Panc1 (cell line): Measurements from ENCODE around the gene SMARCB1. TPM values are rescaled to one million over a fixed set of nuclear protein-coding genes. Genes with fewer than 3 reads are reported as not detected.

ENCODE experiments used
- ATAC-seq: fragments of 200-7000 bp; cut with Tn5 transposase; 2 replicates; pipeline ENCODE4 v1.9.1; 2020; ENCODE audit warnings: mild to moderate bottlenecking, moderate library complexity
- BruUV-seq: library from RNA; stranded (reverse); fragments of 400-500 nt; replicated peaks from 2 replicates; lab custom pipeline; 2021; lab: Mats Ljungman, UMichigan
- CTCF ChIA-PET: fragments of 300-600 bp; sonication (Branson Sonifier 250); formaldehyde crosslinking; loops from one replicate; lab custom pipeline; 2022; ENCODE audit warnings: antibody characterized with exemption; lab: Charles Lee
- POLR2A ChIA-PET: fragments of 300-600 bp; sonication (Branson Sonifier 250); formaldehyde crosslinking; loops from one replicate; lab custom pipeline; 2022; ENCODE audit warnings: antibody characterized with exemption; lab: Charles Lee
- DNase-seq: peaks from one replicate; pipeline ENCODE4 v3.0.0-alpha.2; 2010; ENCODE audit warnings: low read depth, low spot score
- H3K27ac ChIP-seq: 2 replicates; pipeline ENCODE4 v1.5.1; 2011; ENCODE audit warnings: mild to moderate bottlenecking, low read length, inconsistent platforms
- H3K27me3 ChIP-seq: fragments of 200-500 bp; sonication (Bioruptor generic); 2 replicates; pipeline ENCODE4 v1.6.0; 2014; ENCODE audit warnings: low read length, inconsistent platforms; ENCODE audit not compliant: control insufficient read depth, insufficient read depth
- H3K36me3 ChIP-seq: fragments of 200-500 bp; sonication (Bioruptor generic); 2 replicates; pipeline ENCODE4 v1.5.1; 2014; ENCODE audit warnings: inconsistent platforms, mild to moderate bottlenecking, low read length, moderate library complexity; ENCODE audit not compliant: control insufficient read depth, insufficient read depth
- H3K4me1 ChIP-seq: 2 replicates; pipeline ENCODE4 v1.5.1; 2011; ENCODE audit warnings: inconsistent platforms, mild to moderate bottlenecking, low read length, moderate library complexity; ENCODE audit not compliant: control insufficient read depth, insufficient read depth
- H3K4me3 ChIP-seq, 2 experiments: 2 replicates each; pipeline ENCODE4 v1.5.1; 2011 to 2012; ENCODE audit warnings: low read depth in 2 of 2, low read length in 2 of 2, mild to moderate bottlenecking in 2 of 2, inconsistent platforms in 1 of 2, moderate library complexity in 1 of 2
- H3K9me3 ChIP-seq: fragments of 200-500 bp; sonication (Bioruptor generic); 2 replicates; pipeline ENCODE4 v1.5.1; 2014; ENCODE audit warnings: low read depth, mild to moderate bottlenecking, inconsistent platforms, low read length, moderate library complexity; ENCODE audit not compliant: control insufficient read depth, insufficient read depth
- POLR2AphosphoS5 ChIP-seq: IDR thresholded peaks from 2 replicates; pipeline ENCODE4 v1.6.1; 2012; ENCODE audit warnings: mild to moderate bottlenecking, low read depth, low read length, moderate library complexity
- SIN3A ChIP-seq: IDR thresholded peaks from 2 replicates; pipeline ENCODE4 v1.6.1; 2012; ENCODE audit warnings: low read depth, mild to moderate bottlenecking, low read length, moderate library complexity, borderline replicate concordance; ENCODE audit not compliant: insufficient read depth
- TCF7L2 ChIP-seq: IDR thresholded peaks from 2 replicates; pipeline ENCODE4 v1.6.1; 2011; ENCODE audit warnings: mild to moderate bottlenecking, low read depth, low read length, inconsistent platforms
- in situ Hi-C: cut with HindIII; loops from 2 replicates; pipeline ENCODE4 v1.10.0; 2016; ENCODE audit warnings: low sequenced_read_pairs, low pct_unique_long_range_greater_than_20kb
- intact Hi-C: fragments of 100-400 bp; cut with micrococcal nuclease; formaldehyde crosslinking; loops from one replicate; pipeline ENCODE4 v1.10.0; 2022; ENCODE audit not compliant: unreplicated experiment
- total RNA-seq: library from RNA; stranded (reverse); gene quantifications from one replicate; pipeline ENCODE4 v1.2.1, GENCODE V29; 2021; ENCODE audit not compliant: unreplicated experiment
- TF ChIP-seq, protein P1 (sequence below): fragments of 450-650 bp; IDR thresholded peaks from 2 replicates; pipeline ENCODE4 v1.5.1; 2017; ENCODE audit warnings: mild to moderate bottlenecking
- TF ChIP-seq, protein P2 (sequence below), 2 experiments: IDR thresholded peaks; 2 replicates each; pipeline ENCODE4 v1.6.1; 2011 to 2012; ENCODE audit warnings: low read depth in 2 of 2, control low read depth in 1 of 2, low read length in 1 of 2, mild to moderate bottlenecking in 1 of 2, moderate library complexity in 1 of 2; ENCODE audit not compliant: insufficient read depth in 1 of 2

The SMARCB1 gene
- total RNA-seq, 1 experiment from 2014 or later: 70.2 TPM

DNA sequence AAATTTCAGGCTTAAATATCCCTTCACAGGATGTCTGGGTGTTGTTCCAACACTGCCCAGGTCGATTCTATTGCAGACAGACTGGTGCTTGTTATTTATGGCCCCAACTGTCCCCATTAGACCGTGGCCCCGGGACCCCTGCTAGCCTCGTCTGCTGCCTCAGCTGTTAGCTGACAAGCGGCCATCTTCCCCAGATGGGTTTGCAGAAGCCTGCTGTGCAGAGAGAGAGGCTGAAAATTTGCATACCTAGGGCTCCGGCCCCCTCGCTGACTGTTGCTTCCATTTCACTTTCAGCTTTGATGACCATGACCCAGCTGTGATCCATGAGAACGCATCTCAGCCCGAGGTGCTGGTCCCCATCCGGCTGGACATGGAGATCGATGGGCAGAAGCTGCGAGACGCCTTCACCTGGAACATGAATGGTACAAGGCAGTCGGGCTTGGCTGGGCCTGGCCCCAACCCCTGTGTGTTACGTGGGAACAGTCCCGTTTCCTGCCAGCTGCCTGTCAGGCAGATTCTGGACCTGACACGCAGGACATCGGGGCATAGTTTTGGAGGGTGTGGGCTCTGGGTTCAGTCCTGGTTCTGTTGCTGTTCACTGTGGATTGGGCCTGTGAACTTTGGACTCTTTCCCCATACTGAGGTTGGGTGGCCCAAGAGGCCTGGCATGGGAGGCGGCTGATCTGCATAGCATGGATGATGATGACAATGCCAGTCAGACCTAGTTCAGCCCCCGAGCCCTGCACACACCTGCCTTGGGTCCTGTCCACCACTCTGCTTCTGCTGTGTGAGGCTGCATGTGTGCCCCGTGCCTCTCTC is 16.4 kb downstream of the SMARCB1 start:
- no peak overlapping the region for H3K4me3 ChIP-seq
- no peaks in the 10 kb centered on the region for H3K9me3 ChIP-seq
- ChIA-PET CTCF (no interaction called here), POLR2A (no interaction called here)
- in situ Hi-C loops (no loop called here), intact Hi-C loops (no loop called here)
- no peak overlapping the region for H3K27ac ChIP-seq
- BruUV-seq: no TSS peak
- H3K4me1 ChIP-seq: no peaks in the 10 kb centered on the region
- H3K36me3 ChIP-seq: peaks cover 8% of the 10 kb centered on the region
- no peak for ATAC-seq
- H3K27me3 ChIP-seq: no peaks in the 10 kb centered on the region
- TF ChIP-seq, protein P1, sequence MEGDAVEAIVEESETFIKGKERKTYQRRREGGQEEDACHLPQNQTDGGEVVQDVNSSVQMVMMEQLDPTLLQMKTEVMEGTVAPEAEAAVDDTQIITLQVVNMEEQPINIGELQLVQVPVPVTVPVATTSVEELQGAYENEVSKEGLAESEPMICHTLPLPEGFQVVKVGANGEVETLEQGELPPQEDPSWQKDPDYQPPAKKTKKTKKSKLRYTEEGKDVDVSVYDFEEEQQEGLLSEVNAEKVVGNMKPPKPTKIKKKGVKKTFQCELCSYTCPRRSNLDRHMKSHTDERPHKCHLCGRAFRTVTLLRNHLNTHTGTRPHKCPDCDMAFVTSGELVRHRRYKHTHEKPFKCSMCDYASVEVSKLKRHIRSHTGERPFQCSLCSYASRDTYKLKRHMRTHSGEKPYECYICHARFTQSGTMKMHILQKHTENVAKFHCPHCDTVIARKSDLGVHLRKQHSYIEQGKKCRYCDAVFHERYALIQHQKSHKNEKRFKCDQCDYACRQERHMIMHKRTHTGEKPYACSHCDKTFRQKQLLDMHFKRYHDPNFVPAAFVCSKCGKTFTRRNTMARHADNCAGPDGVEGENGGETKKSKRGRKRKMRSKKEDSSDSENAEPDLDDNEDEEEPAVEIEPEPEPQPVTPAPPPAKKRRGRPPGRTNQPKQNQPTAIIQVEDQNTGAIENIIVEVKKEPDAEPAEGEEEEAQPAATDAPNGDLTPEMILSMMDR: no peak
- TF ChIP-seq, protein P2, sequence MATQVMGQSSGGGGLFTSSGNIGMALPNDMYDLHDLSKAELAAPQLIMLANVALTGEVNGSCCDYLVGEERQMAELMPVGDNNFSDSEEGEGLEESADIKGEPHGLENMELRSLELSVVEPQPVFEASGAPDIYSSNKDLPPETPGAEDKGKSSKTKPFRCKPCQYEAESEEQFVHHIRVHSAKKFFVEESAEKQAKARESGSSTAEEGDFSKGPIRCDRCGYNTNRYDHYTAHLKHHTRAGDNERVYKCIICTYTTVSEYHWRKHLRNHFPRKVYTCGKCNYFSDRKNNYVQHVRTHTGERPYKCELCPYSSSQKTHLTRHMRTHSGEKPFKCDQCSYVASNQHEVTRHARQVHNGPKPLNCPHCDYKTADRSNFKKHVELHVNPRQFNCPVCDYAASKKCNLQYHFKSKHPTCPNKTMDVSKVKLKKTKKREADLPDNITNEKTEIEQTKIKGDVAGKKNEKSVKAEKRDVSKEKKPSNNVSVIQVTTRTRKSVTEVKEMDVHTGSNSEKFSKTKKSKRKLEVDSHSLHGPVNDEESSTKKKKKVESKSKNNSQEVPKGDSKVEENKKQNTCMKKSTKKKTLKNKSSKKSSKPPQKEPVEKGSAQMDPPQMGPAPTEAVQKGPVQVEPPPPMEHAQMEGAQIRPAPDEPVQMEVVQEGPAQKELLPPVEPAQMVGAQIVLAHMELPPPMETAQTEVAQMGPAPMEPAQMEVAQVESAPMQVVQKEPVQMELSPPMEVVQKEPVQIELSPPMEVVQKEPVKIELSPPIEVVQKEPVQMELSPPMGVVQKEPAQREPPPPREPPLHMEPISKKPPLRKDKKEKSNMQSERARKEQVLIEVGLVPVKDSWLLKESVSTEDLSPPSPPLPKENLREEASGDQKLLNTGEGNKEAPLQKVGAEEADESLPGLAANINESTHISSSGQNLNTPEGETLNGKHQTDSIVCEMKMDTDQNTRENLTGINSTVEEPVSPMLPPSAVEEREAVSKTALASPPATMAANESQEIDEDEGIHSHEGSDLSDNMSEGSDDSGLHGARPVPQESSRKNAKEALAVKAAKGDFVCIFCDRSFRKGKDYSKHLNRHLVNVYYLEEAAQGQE (IDR thresholded peaks at IDR 0.05; ENCODE audit: insufficient read depth in 1 of 2, low read depth in 2 of 2, low read length in 1 of 2): no peak
- TF ChIP-seq TCF7L2 (no peak), POLR2AphosphoS5 (no peak), SIN3A (no peak)
- DNase-seq: no peak

DNA sequence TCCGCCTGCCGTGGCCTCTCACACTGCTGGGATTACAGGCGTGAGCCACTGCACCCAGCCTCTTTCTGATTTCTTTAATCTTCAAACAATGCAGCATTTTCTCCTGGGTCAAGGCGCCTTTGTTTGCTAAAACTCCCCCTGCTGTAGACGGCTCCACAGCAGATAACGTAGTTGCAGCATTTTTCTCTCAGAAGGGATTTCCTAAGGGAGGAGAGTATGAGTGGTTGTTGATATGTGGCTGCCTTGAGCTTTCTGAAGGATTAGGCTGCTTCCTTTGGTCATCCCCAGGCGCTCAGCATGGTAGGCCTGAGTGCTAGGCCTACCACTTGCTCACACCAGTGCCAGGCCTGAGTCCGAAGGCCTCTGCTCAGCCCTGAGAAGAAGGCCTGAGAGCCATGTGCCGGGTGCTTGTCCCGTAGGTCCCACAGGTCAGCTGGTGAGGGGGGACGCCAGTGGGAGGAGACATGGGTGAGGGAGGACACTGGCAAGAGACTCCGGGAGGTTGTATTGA is 18.1 kb downstream of the SMARCB1 start:
- Histone ChIP-seq H3K27ac (no peak overlapping the region), H3K4me1 (no peaks in the 10 kb centered on the region), H3K9me3 (no peaks in the 10 kb centered on the region), H3K4me3 (no peak overlapping the region), H3K27me3 (no peaks in the 10 kb centered on the region), H3K36me3 (peaks cover 8% of the 10 kb centered on the region)
- no peak for TF ChIP-seq TCF7L2
- TF ChIP-seq SIN3A: no peak
- TF ChIP-seq, protein P2 (IDR thresholded peaks at IDR 0.05; ENCODE audit: insufficient read depth in 1 of 2, low read depth in 2 of 2, low read length in 1 of 2): no peak
- TF ChIP-seq, protein P1: no peak
- no peak for TF ChIP-seq POLR2AphosphoS5
- no peak for ATAC-seq
- in situ Hi-C loops (no loop called here), intact Hi-C loops (no loop called here)
- CTCF ChIA-PET: no interaction called here
- POLR2A ChIA-PET: interaction anchor here (0.7 kb wide), 1 partner anchor 9 kb away, joined by 3 read pairs; no protein-coding TSS in a partner anchor
- DNase-seq: no peak
- BruUV-seq: no TSS peak
